PFSK-1 (cell line): Measurements from ENCODE around the gene ZNF611.

Experiments used
- FOXP2 ChIP-seq: optimal IDR thresholded peaks from 2 replicates; pipeline ENCODE3; 2011; ENCODE audit warnings: borderline replicate concordance, control low read depth, inconsistent platforms; ENCODE audit not compliant: insufficient read depth; ENCODE audit errors: extremely low read length, extremely low read depth
- POLR2AphosphoS5 ChIP-seq: IDR thresholded peaks from 2 replicates; pipeline ENCODE4 v1.6.1; 2012; ENCODE audit warnings: low read depth, mild to moderate bottlenecking, control low read depth, low read length, moderate library complexity
- REST ChIP-seq, 2 experiments: IDR thresholded peaks; 2 replicates each; pipeline versions ENCODE4 v1.6.1 to v1.8.0; 2011 to 2012; ENCODE audit warnings: low read depth in 2 of 2, low read length in 2 of 2, control low read depth in 1 of 2, inconsistent platforms in 1 of 2, mild to moderate bottlenecking in 1 of 2, moderate library complexity in 1 of 2; ENCODE audit not compliant: insufficient read depth in 1 of 2
- SIN3A ChIP-seq: IDR thresholded peaks from 2 replicates; pipeline ENCODE4 v1.6.1; 2012; ENCODE audit warnings: mild to moderate bottlenecking, low read length, moderate library complexity, borderline replicate concordance; ENCODE audit not compliant: insufficient read depth
- TAF1 ChIP-seq: IDR thresholded peaks from 2 replicates; pipeline ENCODE4 v1.6.1; 2012; ENCODE audit warnings: low read length, control low read depth, borderline replicate concordance; ENCODE audit not compliant: insufficient read depth

The ZNF611 gene

GRCh38 chr19:52685811-52686210 lies 49.0 kb downstream of the ZNF611 start:
- TF ChIP-seq TAF1 = no peak

GRCh38 chr19:52679598-52679997 lies 55.2 kb downstream of the ZNF611 start:
- TF ChIP-seq TAF1 (no peak), POLR2AphosphoS5 (no peak), REST (IDR thresholded peaks at IDR 0.05; ENCODE audit: insufficient read depth in 1 of 2, low read depth in 2 of 2, low read length in 2 of 2) (no peak), SIN3A (no peak), FOXP2 (no peak)

GRCh38 chr19:52673014-52673413 lies 61.8 kb downstream of the ZNF611 start:
- TF ChIP-seq POLR2AphosphoS5 = no peak
- TF ChIP-seq TAF1 = no peak
- TF ChIP-seq SIN3A = no peak
- TF ChIP-seq REST (IDR thresholded peaks at IDR 0.05; ENCODE audit: insufficient read depth in 1 of 2, low read depth in 2 of 2, low read length in 2 of 2) = no peak
- TF ChIP-seq FOXP2 = no peak

GRCh38 chr19:52670046-52670445 lies 64.8 kb downstream of the ZNF611 start:
- TF ChIP-seq FOXP2 (no peak), SIN3A (no peak), REST (IDR thresholded peaks at IDR 0.05; ENCODE audit: insufficient read depth in 1 of 2, low read depth in 2 of 2, low read length in 2 of 2) (no peak), POLR2AphosphoS5 (no peak), TAF1 (no peak)

- TF ChIP-seq FOXP2 (no peak), REST (IDR thresholded peaks at IDR 0.05; ENCODE audit: insufficient read depth in 1 of 2, low read depth in 2 of 2, low read length in 2 of 2) (no peak), POLR2AphosphoS5 (no peak), SIN3A (no peak), TAF1 (no peak)
These were observed 65.3 kb downstream of the ZNF611 start for GRCh38 chr19:52669586-52669985.
